HAP-1 (cell line): ENCODE data around the gene RNF212.

Experiments
- DNase-seq, 2 experiments: peaks; one replicate each; pipeline ENCODE4 v3.0.0-alpha.2; 2016 to 2020; ENCODE audit warnings: low spot score in 2 of 2
- H3K27me3 ChIP-seq: fragments of 250-450 bp; sonication (Bioruptor Pico); 2 replicates; pipeline ENCODE4 v1.5.1; 2020; ENCODE audit warnings: low read depth, mild to moderate bottlenecking, moderate library complexity
- H3K36me3 ChIP-seq: fragments of 250-450 bp; sonication (Bioruptor Pico); replicated peaks from 2 replicates; pipeline ENCODE4 v1.5.1; 2020; ENCODE audit warnings: mild to moderate bottlenecking
- H3K4me1 ChIP-seq: fragments of 250-450 bp; sonication (Bioruptor Pico); 2 replicates; pipeline ENCODE4 v1.5.1; 2020; ENCODE audit warnings: mild to moderate bottlenecking
- H3K4me3 ChIP-seq: fragments of 250-450 bp; sonication (Bioruptor Pico); 2 replicates; pipeline ENCODE4 v1.5.1; 2020; ENCODE audit warnings: mild to moderate bottlenecking, moderate library complexity
- H3K9me3 ChIP-seq: fragments of 250-450 bp; sonication (Bioruptor Pico); 2 replicates; pipeline ENCODE4 v1.5.1; 2020; ENCODE audit warnings: mild to moderate bottlenecking, moderate library complexity
- in situ Hi-C: fragments of 300-500 bp; cut with MboI; formaldehyde crosslinking; loops from 3 replicates; pipeline ENCODE4 v1.14.3; 2020; ENCODE audit warnings: low sequenced_read_pairs, inconsistent platforms, mixed read lengths

Gene RNF212

GRCh38 chr4:1113311-1114009 lies at the start of gene RNF212:
Gene RNF212 (minus strand): TSS chr4:1113564. CDS start chr4:1113464, 100 bp downstream.
- Histone ChIP-seq H3K36me3 (no peaks in the 10 kb centered on the region), H3K4me1 (no peaks in the 10 kb centered on the region; the same call in 1 of the 2 replicates), H3K27me3 (peaks cover 18% of the 10 kb centered on the region), H3K4me3 (no peak within 1 kb of the TSS), H3K9me3 (no peaks in the 10 kb centered on the region)
- in situ Hi-C loops: no loop called here
- no peak for DNase-seq

DNA sequence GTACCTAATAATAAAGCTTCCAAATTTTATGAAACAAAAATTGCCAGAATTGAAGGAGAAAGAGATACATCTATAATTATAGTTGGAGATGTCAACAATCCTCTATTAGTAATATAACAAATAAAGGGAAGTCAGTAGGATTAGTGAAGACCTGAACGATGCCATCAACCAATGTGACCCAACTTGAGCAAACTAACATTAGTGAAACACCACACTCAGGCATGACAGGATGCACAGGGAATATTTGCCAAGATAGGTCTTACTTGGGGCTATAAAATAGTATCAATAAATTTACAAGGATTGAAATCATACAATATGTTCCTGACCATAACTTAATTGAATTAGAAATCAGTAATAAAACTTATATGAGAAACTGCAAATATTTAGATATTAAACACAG lies 47.0 kb upstream of the RNF212 start:
- in situ Hi-C loops: no loop called here
- Histone ChIP-seq H3K27me3 (peaks cover 7% of the 10 kb centered on the region), H3K4me3 (no peak overlapping the region), H3K36me3 (no peaks in the 10 kb centered on the region), H3K4me1 (no peaks in the 10 kb centered on the region), H3K9me3 (peaks cover 4% of the 10 kb centered on the region; the same call in 1 of the 2 replicates)
- DNase-seq: no peak

DNA sequence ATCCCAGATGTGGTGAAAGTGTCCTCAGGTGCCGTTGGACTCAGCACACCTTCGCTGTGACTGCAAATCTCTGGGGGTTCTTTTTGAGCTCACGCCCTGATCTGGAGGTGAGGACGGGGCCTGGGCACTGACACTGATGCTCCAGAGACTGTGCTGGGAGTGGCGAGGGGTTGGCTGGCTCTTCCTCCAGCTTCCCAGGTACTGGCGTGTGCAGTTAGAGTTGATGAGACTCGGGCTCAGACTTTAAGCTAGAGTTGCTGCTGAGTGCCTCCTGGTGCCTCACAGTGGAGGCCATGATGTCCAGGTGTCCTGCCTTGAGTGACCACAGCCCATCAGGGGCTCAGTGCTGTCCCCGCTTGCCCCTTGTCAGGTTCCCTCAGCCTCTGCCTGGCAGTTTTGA lies 42.7 kb upstream of the RNF212 start:
- no peak for DNase-seq
- H3K4me1 ChIP-seq: no peaks in the 10 kb centered on the region
- no peaks in the 10 kb centered on the region for H3K36me3 ChIP-seq
- H3K9me3 ChIP-seq: peaks cover 4% of the 10 kb centered on the region; the same call in 1 of the 2 replicates
- peaks cover 13% of the 10 kb centered on the region for H3K27me3 ChIP-seq
- H3K4me3 ChIP-seq: no peak overlapping the region
- in situ Hi-C loops: no loop called here

GRCh38 chr4:1155314-1155713 lies 42.0 kb upstream of the RNF212 start:
- DNase-seq: no peak
- H3K36me3 ChIP-seq: no peaks in the 10 kb centered on the region
- peaks cover 13% of the 10 kb centered on the region for H3K27me3 ChIP-seq
- no peak overlapping the region for H3K4me3 ChIP-seq
- no peaks in the 10 kb centered on the region for H3K4me1 ChIP-seq
- peaks cover 4% of the 10 kb centered on the region; the same call in 1 of the 2 replicates for H3K9me3 ChIP-seq
- in situ Hi-C loops: no loop called here

DNA sequence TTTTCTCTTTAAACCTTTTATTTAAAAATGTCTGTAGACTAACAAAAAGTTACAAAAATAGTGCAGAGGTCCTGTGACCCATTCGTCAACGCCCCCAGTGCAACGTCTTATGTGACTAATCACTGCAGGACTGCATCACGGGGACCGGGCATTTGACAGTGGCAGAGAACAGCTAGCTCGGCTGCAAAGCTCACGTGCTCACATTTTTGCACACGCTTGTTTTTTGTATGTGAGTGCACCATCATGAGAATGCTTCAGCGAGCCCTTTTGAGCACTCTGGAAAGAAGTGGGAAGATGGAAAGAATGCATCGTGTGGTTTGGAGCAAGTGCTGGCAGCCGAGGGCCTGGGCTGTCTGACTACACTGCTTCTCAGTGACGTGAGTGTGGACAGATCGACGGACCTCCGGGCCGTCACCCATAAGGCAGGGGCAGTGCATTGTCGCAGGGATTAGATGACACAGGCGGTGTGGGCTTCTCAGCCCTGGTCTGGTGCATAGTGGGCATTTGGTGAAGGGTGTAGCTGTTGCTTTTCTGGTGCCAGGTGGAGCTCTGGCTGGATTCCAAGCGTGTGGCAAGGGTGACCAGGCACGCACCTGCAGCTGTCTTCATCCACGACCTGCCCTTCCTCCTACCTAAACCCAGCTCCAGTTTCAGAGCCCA lies 41.3 kb upstream of the RNF212 start:
- Histone ChIP-seq H3K4me1 (no peaks in the 10 kb centered on the region), H3K4me3 (no peak overlapping the region), H3K9me3 (peaks cover 4% of the 10 kb centered on the region; the same call in 1 of the 2 replicates), H3K36me3 (no peaks in the 10 kb centered on the region), H3K27me3 (peaks cover 13% of the 10 kb centered on the region)
- DNase-seq: no peak
- in situ Hi-C loops: no loop called here

- peaks cover 13% of the 10 kb centered on the region for H3K27me3 ChIP-seq
- H3K4me3 ChIP-seq: no peak overlapping the region
- peaks cover 4% of the 10 kb centered on the region; the same call in 1 of the 2 replicates for H3K9me3 ChIP-seq
- H3K4me1 ChIP-seq: no peaks in the 10 kb centered on the region
- in situ Hi-C loops: no loop called here
- no peaks in the 10 kb centered on the region for H3K36me3 ChIP-seq
- DNase-seq: no peak
These were observed 40.8 kb upstream of the RNF212 start for GRCh38 chr4:1154126-1154522.

DNA sequence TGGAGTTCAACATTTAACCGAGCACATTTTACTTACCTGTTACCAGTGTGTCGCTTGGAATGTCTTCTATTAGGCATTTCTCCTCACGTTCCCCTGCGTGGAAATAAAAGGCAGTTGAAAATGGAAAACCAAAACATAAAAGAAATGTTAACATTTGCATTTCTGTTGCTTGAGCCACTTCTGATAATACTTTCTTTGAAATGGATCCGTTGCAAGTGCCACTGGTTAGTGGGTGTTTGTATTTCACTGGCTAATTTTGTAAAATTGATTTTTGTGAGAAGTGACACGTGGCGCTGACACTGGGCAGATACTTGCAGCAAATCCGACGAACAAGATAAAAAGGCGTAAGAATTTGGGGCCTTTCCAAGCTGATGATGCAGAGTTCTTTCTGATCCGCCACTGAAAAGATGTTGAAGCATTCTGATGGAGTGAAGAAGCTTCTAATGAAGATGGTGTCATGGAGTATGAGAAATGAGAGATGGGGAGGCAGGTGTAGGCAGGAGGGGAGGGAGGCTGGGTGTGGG lies 40.3 kb upstream of the RNF212 start:
- Histone ChIP-seq H3K27me3 (peaks cover 13% of the 10 kb centered on the region), H3K4me1 (no peaks in the 10 kb centered on the region), H3K9me3 (peaks cover 4% of the 10 kb centered on the region; the same call in 1 of the 2 replicates), H3K36me3 (no peaks in the 10 kb centered on the region), H3K4me3 (no peak overlapping the region)
- DNase-seq: no peak
- in situ Hi-C loops: no loop called here

GRCh38 chr4:1152290-1152689 lies 38.9 kb upstream of the RNF212 start:
- in situ Hi-C loops: no loop called here
- Histone ChIP-seq H3K36me3 (no peaks in the 10 kb centered on the region), H3K9me3 (no peaks in the 10 kb centered on the region), H3K4me3 (no peak overlapping the region), H3K4me1 (no peaks in the 10 kb centered on the region), H3K27me3 (peaks cover 11% of the 10 kb centered on the region)
- no peak for DNase-seq

- in situ Hi-C loops: no loop called here
- Histone ChIP-seq H3K4me1 (no peaks in the 10 kb centered on the region), H3K36me3 (no peaks in the 10 kb centered on the region), H3K27me3 (peaks cover 11% of the 10 kb centered on the region; the same call in 1 of the 2 replicates), H3K9me3 (no peaks in the 10 kb centered on the region), H3K4me3 (no peak overlapping the region)
- no peak for DNase-seq
These were observed 38.2 kb upstream of the RNF212 start for GRCh38 chr4:1151541-1151940.

DNA sequence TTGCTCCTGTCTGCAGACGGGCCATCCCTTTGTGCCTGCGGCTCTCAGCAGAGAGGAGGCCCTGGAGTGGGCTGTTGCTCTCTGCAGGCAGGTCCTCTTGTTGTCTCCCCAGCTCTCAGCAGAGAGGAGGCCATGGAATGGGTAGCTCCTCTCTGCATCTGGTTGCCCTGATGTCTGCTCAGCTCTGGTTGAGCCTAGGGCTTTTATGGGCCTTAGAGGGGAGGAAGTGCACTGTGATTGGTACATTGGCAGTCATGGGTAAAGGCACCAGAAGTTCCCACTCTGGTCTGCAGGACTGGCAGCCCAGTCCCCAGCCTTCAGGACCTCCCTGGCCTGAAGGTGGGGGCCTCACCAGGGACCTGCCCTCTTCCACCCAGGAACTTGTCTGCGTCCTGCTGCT lies 37.5 kb upstream of the RNF212 start:
- Histone ChIP-seq H3K4me3 (no peak overlapping the region), H3K9me3 (no peaks in the 10 kb centered on the region), H3K4me1 (no peaks in the 10 kb centered on the region), H3K27me3 (peaks cover 10% of the 10 kb centered on the region; the same call in 1 of the 2 replicates), H3K36me3 (no peaks in the 10 kb centered on the region)
- DNase-seq: no peak
- in situ Hi-C loops: no loop called here

GRCh38 chr4:1139860-1140259 lies 26.5 kb upstream of the RNF212 start:
- H3K36me3 ChIP-seq: no peaks in the 10 kb centered on the region
- no peaks in the 10 kb centered on the region for H3K9me3 ChIP-seq
- in situ Hi-C loops: loop anchor here (10.0 to 25.0 kb wide), 2 partner anchors 125 to 497 kb away; no protein-coding TSS in a partner anchor
- no peak overlapping the region for H3K4me3 ChIP-seq
- DNase-seq: no peak
- H3K4me1 ChIP-seq: no peaks in the 10 kb centered on the region
- peaks cover 21% of the 10 kb centered on the region for H3K27me3 ChIP-seq

DNA sequence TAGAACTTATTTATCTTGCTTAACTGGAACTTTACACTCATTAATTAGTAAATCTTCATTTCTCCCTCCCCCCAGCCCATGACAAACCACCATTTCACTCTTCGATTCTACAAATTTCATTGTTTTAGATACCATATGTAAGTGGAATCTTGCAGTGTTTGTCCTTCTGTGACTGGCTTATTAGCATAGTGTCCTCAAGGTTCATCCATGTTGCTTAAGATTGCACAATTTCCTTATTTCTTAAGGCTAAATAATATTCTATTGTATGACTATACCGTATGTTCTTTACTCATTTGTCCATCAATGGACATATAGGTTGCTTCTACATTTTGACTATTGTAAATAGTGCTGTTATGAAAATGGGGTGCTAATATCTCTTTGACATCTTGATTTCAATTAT lies 24.5 kb upstream of the RNF212 start:
- no peak for DNase-seq
- no peaks in the 10 kb centered on the region for H3K4me1 ChIP-seq
- no peaks in the 10 kb centered on the region for H3K9me3 ChIP-seq
- H3K27me3 ChIP-seq: peaks cover 21% of the 10 kb centered on the region
- no peaks in the 10 kb centered on the region for H3K36me3 ChIP-seq
- in situ Hi-C loops: loop anchor here (10.0 to 25.0 kb wide), 2 partner anchors 127 to 499 kb away; no protein-coding TSS in a partner anchor
- H3K4me3 ChIP-seq: no peak overlapping the region

GRCh38 chr4:1137063-1137776 lies 23.9 kb upstream of the RNF212 start:
- Histone ChIP-seq H3K36me3 (no peaks in the 10 kb centered on the region), H3K9me3 (no peaks in the 10 kb centered on the region), H3K4me1 (no peaks in the 10 kb centered on the region), H3K4me3 (no peak overlapping the region), H3K27me3 (peaks cover 21% of the 10 kb centered on the region)
- in situ Hi-C loops: loop anchor here (10.0 to 25.0 kb wide), 2 partner anchors 128 to 500 kb away; no protein-coding TSS in a partner anchor
- no peak for DNase-seq
